K562 (cell line): ENCODE measurements around the gene CTDSPL. TPM values are rescaled to one million over a fixed set of nuclear protein-coding genes. Genes with fewer than 3 reads are reported as not detected.

Source experiments
- ATAC-seq: fragments of 200-7000 bp; cut with Tn5 transposase; 3 replicates; pipeline ENCODE4 v1.9.1; 2020; ENCODE audit warnings: moderate library complexity
- BruUV-seq: library from RNA; stranded (reverse); fragments of 400-500 nt; replicated peaks from 2 replicates; lab custom pipeline; 2021; lab: Mats Ljungman, UMichigan
- CTCF ChIA-PET: fragments of 300-600 bp; formaldehyde crosslinking; extraction: SDS; loops from one replicate; lab custom pipeline; 2021; ENCODE audit warnings: low intra/inter-chr PET ratio; lab: Yijun Ruan, JAX
- POLR2A ChIA-PET: fragments of 300-600, 350-650 bp; sonication (Branson Sonifier 250); formaldehyde crosslinking; extraction: SDS; loops from one replicate; lab custom pipeline; 2021; ENCODE audit warnings: antibody characterized with exemption, inconsistent platforms; lab: Yijun Ruan, JAX
- DNase-seq, 4 experiments: peaks; one replicate each; pipeline versions ENCODE4 v3.0.0 to v3.0.0-alpha.2; 2011 to 2018; ENCODE audit warnings: low spot score in 3 of 4, mixed read lengths in 3 of 4; ENCODE audit errors: extremely low read depth in 1 of 4
- FAIRE-seq: peaks from 2 replicates; lab custom pipeline; 2011; peaks lifted over from hg19 to GRCh38; lab: Jason Lieb, UNC
- H2AFZ ChIP-seq: 2 replicates; pipeline ENCODE4 v1.6.0; 2011; ENCODE audit warnings: low read depth, low read length, control low read depth, inconsistent platforms
- H3K27ac ChIP-seq: fragments of 200-600 bp; 3 replicates; pipeline ENCODE4 v1.8.0; 2011; ENCODE audit warnings: low read depth, mild to moderate bottlenecking, control low read depth, inconsistent platforms, low read length, moderate library complexity, mixed read lengths; ENCODE audit errors: extremely low read depth
- H3K27me3 ChIP-seq, 2 experiments: fragments of 300-600 bp in 1 of 2; 2 replicates in 1 of 2; 3 replicates in 1 of 2; pipeline versions ENCODE4 v1.6.0 to v1.8.0; 2011; ENCODE audit warnings: inconsistent platforms in 2 of 2, low read length in 2 of 2, mild to moderate bottlenecking in 1 of 2, mixed read lengths in 1 of 2, moderate library complexity in 1 of 2; ENCODE audit not compliant: control insufficient read depth in 2 of 2, insufficient read depth in 2 of 2
- H3K36me3 ChIP-seq: fragments of 300-600 bp; 3 replicates; pipeline ENCODE4 v1.8.0; 2011; ENCODE audit warnings: mild to moderate bottlenecking, low read length, inconsistent platforms; ENCODE audit not compliant: control insufficient read depth, insufficient read depth
- H3K4me1 ChIP-seq, 2 experiments: fragments of 200-600 bp in 1 of 2; replicated peaks in 1 of 2; 2 replicates in 1 of 2; 3 replicates in 1 of 2; pipeline versions ENCODE4 v1.5.1 to v1.8.0; 2011; ENCODE audit warnings: inconsistent platforms in 2 of 2, low read length in 2 of 2, mild to moderate bottlenecking in 1 of 2, mixed read lengths in 1 of 2, moderate library complexity in 1 of 2; ENCODE audit not compliant: control insufficient read depth in 2 of 2, insufficient read depth in 2 of 2
- H3K4me2 ChIP-seq: 2 replicates; pipeline ENCODE4 v1.6.1; 2011; ENCODE audit warnings: low read length, control low read depth, inconsistent platforms, mixed read lengths; ENCODE audit not compliant: insufficient read depth
- H3K4me3 ChIP-seq: fragments of 200-600 bp; sonication (generic), shearing (Covaris generic); 2 replicates; pipeline ENCODE4 v1.5.1; 2016; ENCODE audit warnings: control low read depth, inconsistent platforms
- H3K79me2 ChIP-seq: fragments of 200-600 bp; 3 replicates; pipeline ENCODE4 v1.8.0; 2011; ENCODE audit warnings: low read length, inconsistent platforms; ENCODE audit not compliant: control insufficient read depth, insufficient read depth
- H3K9ac ChIP-seq, 2 experiments: 2 replicates each; pipeline versions ENCODE4 v1.6.0 to v1.6.1; 2011; ENCODE audit warnings: low read depth in 2 of 2, low read length in 2 of 2, control low read depth in 1 of 2, inconsistent platforms in 1 of 2, mild to moderate bottlenecking in 1 of 2, mixed read lengths in 1 of 2; ENCODE audit not compliant: insufficient read depth in 1 of 2
- H3K9me1 ChIP-seq: one replicate; pipeline ENCODE4 v1.6.0; 2011; ENCODE audit warnings: inconsistent platforms, mild to moderate bottlenecking, low read length, moderate library complexity; ENCODE audit not compliant: control insufficient read depth, insufficient read depth
- H3K9me3 ChIP-seq: replicated peaks from 2 replicates; pipeline ENCODE4 v1.5.1; 2011; ENCODE audit warnings: low read depth, low read length, inconsistent platforms; ENCODE audit not compliant: control insufficient read depth, insufficient read depth
- H4K20me1 ChIP-seq: replicated peaks from 2 replicates; pipeline ENCODE4 v1.6.1; 2011; ENCODE audit warnings: low read length, inconsistent platforms, mixed read lengths; ENCODE audit not compliant: control insufficient read depth, insufficient read depth
- CBX1 ChIP-seq: sonication (generic); IDR thresholded peaks from 2 replicates; pipeline ENCODE4 v1.6.1; 2016; ENCODE audit warnings: antibody characterized with exemption, low read depth, mild to moderate bottlenecking
- CEBPB ChIP-seq: fragments of 450-650 bp; IDR thresholded peaks from 2 replicates; pipeline ENCODE4 v1.6.1; 2016; ENCODE audit warnings: missing genetic modification characterization, missing compliant biosample characterization
- CEBPG ChIP-seq, 3 experiments: fragments of 200-800 bp in 1 of 3; sonication (Bioruptor generic) in 1 of 3; sonication (generic) in 1 of 3; formaldehyde crosslinking in 1 of 3; IDR thresholded peaks in 2 of 3; conservative IDR thresholded peaks in 1 of 3; 2 replicates each; pipeline versions ENCODE4 v1.6.1 to v1.8.0; 2016 to 2022; ENCODE audit warnings: missing compliant biosample characterization in 2 of 3, missing genetic modification characterization in 2 of 3, mild to moderate bottlenecking in 1 of 3, missing genetic modification reagents in 1 of 3
- CREBBP ChIP-seq: IDR thresholded peaks from one replicate; pipeline ENCODE4 v1.6.1; 2012; ENCODE audit warnings: low read depth, mild to moderate bottlenecking, control low read depth, inconsistent platforms, low read length
- CTBP1 ChIP-seq: fragments of 450-650 bp; IDR thresholded peaks from 2 replicates; pipeline ENCODE4 v1.6.1; 2016; ENCODE audit warnings: borderline replicate concordance
- FOXA1 ChIP-seq: fragments of 450-650 bp; IDR thresholded peaks from 2 replicates; pipeline ENCODE4 v1.6.1; 2016; ENCODE audit warnings: mild to moderate bottlenecking, borderline replicate concordance
- FOXK1 ChIP-seq: sonication (generic); formaldehyde crosslinking; IDR thresholded peaks from 2 replicates; pipeline ENCODE4 v1.8.0; 2022; ENCODE audit warnings: missing genetic modification reagents, mild to moderate bottlenecking, borderline replicate concordance
- GTF2A2 ChIP-seq: IDR thresholded peaks from 2 replicates; pipeline ENCODE4 v1.6.1; 2016; ENCODE audit warnings: mild to moderate bottlenecking, missing genetic modification characterization, missing compliant biosample characterization
- KDM1A ChIP-seq, 2 experiments: fragments of 450-650 bp; IDR thresholded peaks; 2 replicates each; pipeline ENCODE4 v1.6.1; 2016; ENCODE audit warnings: mild to moderate bottlenecking in 2 of 2
- MECOM ChIP-seq: fragments of 250-450 bp; sonication (Bioruptor Pico); IDR thresholded peaks from 2 replicates; pipeline ENCODE4 v1.8.0; 2022; ENCODE audit warnings: inconsistent platforms
- SETDB1 ChIP-seq: IDR thresholded peaks from one replicate; pipeline ENCODE4 v1.6.1; 2012; ENCODE audit warnings: low read length, control low read depth, inconsistent platforms
- WHSC1 ChIP-seq: IDR thresholded peaks from one replicate; pipeline ENCODE4 v1.6.1; 2012; ENCODE audit warnings: low read length, control low read depth, inconsistent platforms
- ZNF507 ChIP-seq: conservative IDR thresholded peaks from 2 replicates; pipeline ENCODE4 v1.6.1; 2017; ENCODE audit warnings: missing genetic modification characterization, missing compliant biosample characterization
- ZNF644 ChIP-seq: fragments of 200-800 bp; sonication (Bioruptor generic); IDR thresholded peaks from 2 replicates; pipeline ENCODE4 v1.6.1; 2016; ENCODE audit warnings: low read depth, missing genetic modification characterization, missing compliant biosample characterization
- ZNF668 ChIP-seq: fragments of 250-450 bp; sonication (Bioruptor Pico); IDR thresholded peaks from 2 replicates; pipeline ENCODE4 v1.8.0; 2022; ENCODE audit warnings: mild to moderate bottlenecking, inconsistent platforms
- ZNF717 ChIP-seq: fragments of 250-450 bp; sonication (Bioruptor Pico); IDR thresholded peaks from 2 replicates; pipeline ENCODE4 v1.5.0; 2021
- ZNF764 ChIP-seq: fragments of 250-450 bp; sonication (Bioruptor Pico); IDR thresholded peaks from 2 replicates; pipeline ENCODE4 v1.4.0; 2020; ENCODE audit warnings: low read depth, mild to moderate bottlenecking, moderate library complexity
- WGBS: fragments of 100-300 bp; shearing (Covaris generic); methylation state at CpG from one replicate; pipeline ENCODE4 v1.1.6; 2016; ENCODE audit warnings: low coverage, mixed read lengths; ENCODE audit not compliant: insufficient coverage; ENCODE audit errors: missing lambda C conversion rate; 5-methylcytosine and 5-hydroxymethylcytosine counted together
- in situ Hi-C: fragments of 300-500 bp; cut with MboI; formaldehyde crosslinking; loops from 4 replicates; pipeline ENCODE4 v1.15.0; 2018; ENCODE audit warnings: inconsistent platforms, mixed read lengths
- intact Hi-C: fragments of 100-400 bp; cut with micrococcal nuclease; formaldehyde crosslinking; loops from 2 replicates; pipeline ENCODE4 v1.14.2; 2022
- polyA plus RNA-seq, 8 experiments: library from polyadenylated mRNA; depleted of rRNA in 4 of 8; stranded (reverse) in 5 of 8; unstranded in 3 of 8; fragments of >200 nt; fragmentation: Nextera tagmentation in 2 of 8; fragmentation: Illumina TruSeq in 1 of 8; extraction: Ambion mirVana in 2 of 8; extraction: Trizol in 1 of 8; gene quantifications; 2 replicates each; pipeline versions ENCODE4 v1.2.1 to v1.2.3, GENCODE V29; 2011 to 2014; ENCODE audit warnings: inconsistent platforms in 1 of 8, missing spikeins in 1 of 8
- total RNA-seq, 7 experiments: library from RNA; depleted of rRNA in 6 of 7; stranded (reverse); fragments of >200 nt in 6 of 7; fragmentation: Illumina TruSeq in 2 of 7; extraction: Trizol in 2 of 7; gene quantifications; 2 replicates each; pipeline versions ENCODE4 v1.2.1 to v1.2.3, GENCODE V29; 2011 to 2021; ENCODE audit warnings: low replicate concordance in 1 of 7

CTDSPL gene
- total and polyA plus RNA-seq, 9 of the 15 experiments (the other 6 are each of a cell fraction or from before 2014, with no cell fraction given) = 5.1 to 19.3 (median 11.3) TPM

GRCh38 chr3:37902674-37903073 lies 41.0 kb downstream of the CTDSPL start:
- ChIA-PET CTCF (no interaction called here), POLR2A (interaction anchor here (0.8 to 1.2 kb wide), 2 partner anchors 8 to 15 kb away, joined by 3 to 6 read pairs; no protein-coding TSS in a partner anchor)
- WGBS = 29% methylated on average over 4 of the region's 4 CpGs
- no peaks in the 10 kb centered on the region for H3K9me3 ChIP-seq
- intact Hi-C loops = no loop called here
- BruUV-seq = no TSS peak
- no peak overlapping the region for H2AFZ ChIP-seq
- H3K9me1 ChIP-seq = no peaks in the 10 kb centered on the region
- no peak overlapping the region for H3K4me3 ChIP-seq
- H3K27me3 ChIP-seq = peaks cover 0 to 9% of the 10 kb centered on the region in 2 experiments; a peak in 2 of 5 replicates
- H3K9ac ChIP-seq = no peak overlapping the region
- peak; percentile 64 for TF ChIP-seq CEBPG (CRISPR knock-in tag; IDR thresholded peaks at IDR 0.05)
- peak; percentile 67 to 73 for TF ChIP-seq CEBPG (tag; conservative IDR thresholded peaks at IDR 0.05 in 1 of 2, IDR thresholded peaks at IDR 0.05 in 1 of 2)
- TF ChIP-seq FOXK1 = no peak
- TF ChIP-seq CEBPB (tag) = peak; percentile 85
- TF ChIP-seq ZNF668 (CRISPR knock-in tag) = no peak
- no peak overlapping the region for H3K4me2 ChIP-seq
- FAIRE-seq (no peak), ATAC-seq (no peak; the same call in 2 of the 3 replicates), DNase-seq (no peak)
- H3K4me1 ChIP-seq = peaks cover 0 to 34% of the 10 kb centered on the region in 2 experiments; a peak in 3 of 5 replicates
- in situ Hi-C loops = no loop called here
- no peaks in the 10 kb centered on the region for H3K79me2 ChIP-seq
- no peaks in the 10 kb centered on the region for H3K36me3 ChIP-seq
- no peaks in the 10 kb centered on the region for H4K20me1 ChIP-seq
- no peak overlapping the region for H3K27ac ChIP-seq

GRCh38 chr3:37903320-37903719 lies 41.6 kb downstream of the CTDSPL start:
- intact Hi-C loops (no loop called here), in situ Hi-C loops (no loop called here)
- Histone ChIP-seq H3K4me1 (peaks cover 0 to 28% of the 10 kb centered on the region in 2 experiments; a peak in 3 of 5 replicates), H3K4me2 (no peak overlapping the region), H3K9ac (no peak overlapping the region), H4K20me1 (no peaks in the 10 kb centered on the region), H3K27me3 (peaks cover 0 to 9% of the 10 kb centered on the region in 2 experiments; a peak in 2 of 5 replicates), H3K27ac (no peak overlapping the region), H3K9me3 (no peaks in the 10 kb centered on the region), H3K36me3 (no peaks in the 10 kb centered on the region), H3K9me1 (no peaks in the 10 kb centered on the region), H3K79me2 (no peaks in the 10 kb centered on the region), H3K4me3 (no peak overlapping the region), H2AFZ (no peak overlapping the region)
- no peak for DNase-seq
- ATAC-seq = no peak
- 7% methylated on average over 2 of the region's 2 CpGs for WGBS
- no TSS peak for BruUV-seq
- no peak for FAIRE-seq
- POLR2A ChIA-PET = no interaction called here
- CTCF ChIA-PET = no interaction called here
- TF ChIP-seq FOXA1 (no peak), GTF2A2 (tag) (no peak), MECOM (CRISPR knock-in tag) (peak; percentile 74; the same call in 1 of the 2 replicates), CTBP1 (peak; percentile 72), ZNF507 (tag) (no peak), ZNF717 (CRISPR knock-in tag) (no peak), CBX1 (no peak), WHSC1 (no peak), CREBBP (no peak), SETDB1 (no peak), KDM1A (IDR thresholded peaks at IDR 0.05) (no peak), ZNF764 (CRISPR knock-in tag) (no peak), ZNF644 (tag) (no peak)
